ENCODE data around the gene PNPO. TPM values are rescaled to one million over a fixed set of nuclear protein-coding genes. Genes with fewer than 3 reads are reported as not detected.

Gene PNPO
- total and polyA plus RNA-seq, 2 of the 13 experiments (the other 11 are each of a cell fraction or from before 2014, with no cell fraction given): 47.9 to 63.3 TPM

- TF ChIP-seq ZBTB10 (CRISPR knock-in tag; IDR thresholded peaks at IDR 0.05; ENCODE audit: borderline replicate concordance) (no peak; the same call in 1 of the 2 replicates), SOX5 (CRISPR knock-in tag; IDR thresholded peaks at IDR 0.05; ENCODE audit: borderline replicate concordance) (peak; percentile 73), ZSCAN20 (CRISPR knock-in tag; IDR thresholded peaks at IDR 0.05; ENCODE audit: borderline replicate concordance) (no peak), ZNF7 (CRISPR knock-in tag; IDR thresholded peaks at IDR 0.05) (no peak), ZNF296 (CRISPR knock-in tag; conservative IDR thresholded peaks at IDR 0.05) (peak; percentile 95), ZNF234 (CRISPR knock-in tag; conservative IDR thresholded peaks at IDR 0.05) (peak; percentile 89; the same call in 1 of the 2 replicates), HES4 (CRISPR knock-in tag; IDR thresholded peaks at IDR 0.05; ENCODE audit: borderline replicate concordance) (peak; percentile 98), ZFP36L2 (CRISPR knock-in tag; IDR thresholded peaks at IDR 0.05) (no peak), HNF4A (CRISPR knock-in tag; IDR thresholded peaks at IDR 0.05) (peak; percentile 40; the same call in 1 of the 2 replicates), ZNF674 (CRISPR knock-in tag; IDR thresholded peaks at IDR 0.05; ENCODE audit: low read depth) (peak; percentile 95; the same call in 1 of the 2 replicates), ZNF468 (CRISPR knock-in tag; IDR thresholded peaks at IDR 0.05) (peak; percentile 97), ZIK1 (CRISPR knock-in tag; IDR thresholded peaks at IDR 0.05; ENCODE audit: borderline replicate concordance, low read depth) (peak; percentile 94; the same call in 1 of the 2 replicates), TSC22D2 (CRISPR knock-in tag; IDR thresholded peaks at IDR 0.05; ENCODE audit: borderline replicate concordance) (peak; percentile 97)
- TF ChIP-seq, protein P1, sequence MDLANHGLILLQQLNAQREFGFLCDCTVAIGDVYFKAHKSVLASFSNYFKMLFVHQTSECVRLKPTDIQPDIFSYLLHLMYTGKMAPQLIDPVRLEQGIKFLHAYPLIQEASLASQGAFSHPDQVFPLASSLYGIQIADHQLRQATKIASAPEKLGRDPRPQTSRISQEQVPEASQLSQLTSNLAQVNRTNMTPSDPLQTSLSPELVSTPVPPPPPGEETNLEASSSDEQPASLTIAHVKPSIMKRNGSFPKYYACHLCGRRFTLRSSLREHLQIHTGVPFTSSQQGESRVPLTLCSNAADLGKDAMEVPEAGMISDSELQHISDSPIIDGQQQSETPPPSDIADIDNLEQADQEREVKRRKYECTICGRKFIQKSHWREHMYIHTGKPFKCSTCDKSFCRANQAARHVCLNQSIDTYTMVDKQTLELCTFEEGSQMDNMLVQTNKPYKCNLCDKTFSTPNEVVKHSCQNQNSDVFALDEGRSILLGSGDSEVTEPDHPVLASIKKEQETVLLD (CRISPR knock-in tag; IDR thresholded peaks at IDR 0.05; ENCODE audit: low read depth): peak; percentile 82
- TF ChIP-seq, protein P2, sequence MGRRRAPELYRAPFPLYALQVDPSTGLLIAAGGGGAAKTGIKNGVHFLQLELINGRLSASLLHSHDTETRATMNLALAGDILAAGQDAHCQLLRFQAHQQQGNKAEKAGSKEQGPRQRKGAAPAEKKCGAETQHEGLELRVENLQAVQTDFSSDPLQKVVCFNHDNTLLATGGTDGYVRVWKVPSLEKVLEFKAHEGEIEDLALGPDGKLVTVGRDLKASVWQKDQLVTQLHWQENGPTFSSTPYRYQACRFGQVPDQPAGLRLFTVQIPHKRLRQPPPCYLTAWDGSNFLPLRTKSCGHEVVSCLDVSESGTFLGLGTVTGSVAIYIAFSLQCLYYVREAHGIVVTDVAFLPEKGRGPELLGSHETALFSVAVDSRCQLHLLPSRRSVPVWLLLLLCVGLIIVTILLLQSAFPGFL (CRISPR knock-in tag; IDR thresholded peaks at IDR 0.05): no peak
These were observed 29.5 kb downstream of the PNPO start, which contains the start of gene CDK5RAP3 (continued) for GRCh38 chr17:47970725-47971499.
